HEK293 (cell line): ENCODE measurements around the gene OR52I1.

Experiments used
- CTCF ChIA-PET: fragments of 350-600 bp; formaldehyde crosslinking; extraction: SDS; loops from one replicate; lab custom pipeline; 2021; ENCODE audit warnings: antibody characterized with exemption; lab: Yijun Ruan, JAX
- POLR2A ChIA-PET: fragments of 300-600 bp; formaldehyde crosslinking; extraction: SDS; loops from one replicate; lab custom pipeline; 2020; ENCODE audit warnings: antibody characterized with exemption, inconsistent platforms; lab: Yijun Ruan, JAX
- H3K27ac ChIP-seq: fragments of 200-500 bp; sonication (Bioruptor generic); 2 replicates; pipeline ENCODE4 v1.5.1; 2014; ENCODE audit warnings: low read depth, low read length, control low read depth, inconsistent platforms; ENCODE audit errors: extremely low read depth
- H3K36me3 ChIP-seq, 2 experiments: fragments of 200-500 bp in 1 of 2; sonication (Bioruptor generic) in 1 of 2; 1 replicate in 1 of 2; 2 replicates in 1 of 2; pipeline ENCODE4 v1.5.1; 2014 to 2017; ENCODE audit warnings: inconsistent platforms in 2 of 2, low read length in 2 of 2; ENCODE audit not compliant: control insufficient read depth in 2 of 2, insufficient read depth in 1 of 2
- H3K4me1 ChIP-seq: fragments of 200-500 bp; sonication (Bioruptor generic); 2 replicates; pipeline ENCODE4 v1.5.1; 2014; ENCODE audit warnings: mild to moderate bottlenecking, low read length, inconsistent platforms; ENCODE audit not compliant: control insufficient read depth, insufficient read depth
- H3K4me3 ChIP-seq: 2 replicates; pipeline ENCODE4 v1.5.1; 2011; ENCODE audit warnings: low read depth, mild to moderate bottlenecking, control low read depth, low read length, moderate library complexity
- H3K9me3 ChIP-seq: fragments of 200-500 bp; sonication (Bioruptor generic); 2 replicates; pipeline ENCODE4 v1.5.1; 2014; ENCODE audit warnings: low read depth, low read length, inconsistent platforms; ENCODE audit not compliant: control insufficient read depth, insufficient read depth
- KLF8 ChIP-seq: fragments of 450-650 bp; formaldehyde crosslinking; IDR thresholded peaks from 2 replicates; pipeline ENCODE4 v1.5.1; 2016; ENCODE audit warnings: missing biosample characterization, missing genetic modification characterization
- OSR2 ChIP-seq: fragments of 450-650 bp; formaldehyde crosslinking; IDR thresholded peaks from 2 replicates; pipeline ENCODE4 v1.5.1; 2016; ENCODE audit warnings: missing biosample characterization, missing genetic modification characterization
- SALL2 ChIP-seq: fragments of 450-650 bp; formaldehyde crosslinking; IDR thresholded peaks from 2 replicates; pipeline ENCODE4 v1.5.0; 2017; ENCODE audit warnings: missing biosample characterization, mild to moderate bottlenecking, missing genetic modification characterization, borderline replicate concordance
- SCRT2 ChIP-seq: fragments of 450-650 bp; formaldehyde crosslinking; IDR thresholded peaks from 2 replicates; pipeline ENCODE4 v1.5.1; 2016; ENCODE audit warnings: missing biosample characterization, missing genetic modification characterization
- SP2 ChIP-seq: fragments of 450-650 bp; formaldehyde crosslinking; IDR thresholded peaks from 2 replicates; pipeline ENCODE4 v1.5.1; 2016; ENCODE audit warnings: missing biosample characterization, missing genetic modification characterization
- ZFP37 ChIP-seq: fragments of 450-650 bp; formaldehyde crosslinking; IDR thresholded peaks from 2 replicates; pipeline ENCODE4 v1.5.1; 2016; ENCODE audit warnings: missing biosample characterization, missing genetic modification characterization
- ZFP69B ChIP-seq: fragments of 450-650 bp; formaldehyde crosslinking; IDR thresholded peaks from 2 replicates; pipeline ENCODE4 v1.5.1; 2016; ENCODE audit warnings: missing biosample characterization, missing genetic modification characterization
- ZIC2 ChIP-seq: fragments of 450-650 bp; formaldehyde crosslinking; IDR thresholded peaks from 2 replicates; pipeline ENCODE4 v1.5.1; 2016; ENCODE audit warnings: missing biosample characterization, missing genetic modification characterization
- ZNF114 ChIP-seq: fragments of 450-650 bp; formaldehyde crosslinking; IDR thresholded peaks from 2 replicates; pipeline ENCODE4 v1.5.0; 2017; ENCODE audit warnings: missing biosample characterization, missing genetic modification characterization
- ZNF155 ChIP-seq: fragments of 450-650 bp; formaldehyde crosslinking; IDR thresholded peaks from 2 replicates; pipeline ENCODE4 v1.5.1; 2016; ENCODE audit warnings: missing biosample characterization, missing genetic modification characterization
- ZNF157 ChIP-seq: fragments of 450-650 bp; formaldehyde crosslinking; IDR thresholded peaks from 2 replicates; pipeline ENCODE4 v1.5.1; 2016; ENCODE audit warnings: missing biosample characterization, missing genetic modification characterization
- ZNF221 ChIP-seq: fragments of 450-650 bp; formaldehyde crosslinking; IDR thresholded peaks from 2 replicates; pipeline ENCODE4 v1.5.1; 2017; ENCODE audit warnings: missing biosample characterization, missing genetic modification characterization, borderline replicate concordance
- ZNF302 ChIP-seq: fragments of 450-650 bp; formaldehyde crosslinking; IDR thresholded peaks from 2 replicates; pipeline ENCODE4 v1.5.1; 2016; ENCODE audit warnings: missing biosample characterization, missing genetic modification characterization, low read depth
- ZNF324 ChIP-seq: fragments of 450-650 bp; formaldehyde crosslinking; IDR thresholded peaks from 2 replicates; pipeline ENCODE4 v1.5.1; 2016; ENCODE audit warnings: missing biosample characterization, missing genetic modification characterization
- ZNF366 ChIP-seq: fragments of 450-650 bp; formaldehyde crosslinking; conservative IDR thresholded peaks from 2 replicates; pipeline ENCODE4 v1.5.1; 2016; ENCODE audit warnings: missing biosample characterization, missing genetic modification characterization
- ZNF404 ChIP-seq: fragments of 450-650 bp; formaldehyde crosslinking; IDR thresholded peaks from 2 replicates; pipeline ENCODE4 v1.5.1; 2017; ENCODE audit warnings: missing biosample characterization, missing genetic modification characterization
- ZNF416 ChIP-seq: fragments of 450-650 bp; formaldehyde crosslinking; IDR thresholded peaks from 2 replicates; pipeline ENCODE4 v1.5.1; 2016; ENCODE audit warnings: missing biosample characterization, missing genetic modification characterization
- ZNF560 ChIP-seq: fragments of 450-650 bp; formaldehyde crosslinking; IDR thresholded peaks from 2 replicates; pipeline ENCODE4 v1.5.1; 2017; ENCODE audit warnings: missing biosample characterization, missing genetic modification characterization, borderline replicate concordance
- ZNF585B ChIP-seq: fragments of 450-650 bp; formaldehyde crosslinking; IDR thresholded peaks from 2 replicates; pipeline ENCODE4 v1.5.1; 2016; ENCODE audit warnings: missing biosample characterization, missing genetic modification characterization
- ZNF610 ChIP-seq: fragments of 450-650 bp; formaldehyde crosslinking; IDR thresholded peaks from 2 replicates; pipeline ENCODE4 v1.5.1; 2016; ENCODE audit warnings: missing biosample characterization, missing genetic modification characterization, borderline replicate concordance
- ZSCAN16 ChIP-seq: fragments of 450-650 bp; formaldehyde crosslinking; IDR thresholded peaks from 2 replicates; pipeline ENCODE4 v1.5.1; 2016; ENCODE audit warnings: missing biosample characterization, missing genetic modification characterization
- ZSCAN30 ChIP-seq: fragments of 450-650 bp; IDR thresholded peaks from 2 replicates; pipeline ENCODE4 v1.5.1; 2018; ENCODE audit warnings: missing biosample characterization, mild to moderate bottlenecking, missing genetic modification characterization, moderate library complexity
- ZXDB ChIP-seq: fragments of 450-650 bp; formaldehyde crosslinking; IDR thresholded peaks from 2 replicates; pipeline ENCODE4 v1.5.1; 2016; ENCODE audit warnings: missing biosample characterization, missing genetic modification characterization
- TF ChIP-seq, protein P1 (sequence below): fragments of 450-650 bp; formaldehyde crosslinking; IDR thresholded peaks from 2 replicates; pipeline ENCODE4 v1.5.1; 2016; ENCODE audit warnings: missing biosample characterization, missing genetic modification characterization

OR52I1 gene

DNA sequence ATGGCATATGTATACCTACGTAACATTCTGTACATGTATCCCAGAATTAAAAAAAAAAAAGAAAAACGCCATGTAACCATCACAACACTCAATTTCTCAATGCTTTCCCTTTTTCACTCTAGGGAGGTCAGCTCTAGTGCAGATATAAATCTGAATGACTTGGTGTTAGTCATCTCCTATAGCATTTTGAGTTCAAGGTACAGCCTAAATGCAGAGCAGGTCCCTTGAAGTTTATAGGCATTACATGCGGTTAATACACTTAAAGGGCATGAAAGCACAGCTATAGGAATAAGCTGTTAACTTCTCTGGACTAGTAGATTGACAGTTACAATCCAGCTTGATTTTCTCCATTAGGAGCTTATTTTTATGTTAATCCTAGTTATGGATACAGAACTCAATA is 28.5 kb upstream of the OR52I1 start:
- H3K9me3 ChIP-seq, result no peaks in the 10 kb centered on the region
- TF ChIP-seq ZXDB (no peak), ZFP37 (tag by site-specific recombination) (no peak), ZNF366 (tag by site-specific recombination) (no peak), ZNF404 (tag by site-specific recombination) (no peak), ZNF416 (tag by site-specific recombination) (no peak), ZNF560 (tag by site-specific recombination) (no peak), ZSCAN16 (tag by site-specific recombination) (no peak), KLF8 (tag by site-specific recombination) (no peak), ZNF114 (no peak), ZNF585B (tag by site-specific recombination) (no peak), SP2 (no peak), ZSCAN30 (tag by site-specific recombination) (no peak), ZFP69B (no peak), SALL2 (no peak)
- TF ChIP-seq, all 188 proteins: peak for 0
- Histone ChIP-seq H3K4me3 (no peak overlapping the region), H3K27ac (no peak overlapping the region), H3K4me1 (no peaks in the 10 kb centered on the region), H3K36me3 (no peaks in the 10 kb centered on the region)
- ChIA-PET CTCF (interaction anchor here (0.7 to 2.8 kb wide), 2 partner anchors 378 to 1630 kb away, joined by 5 to 16 read pairs; no protein-coding TSS in a partner anchor), POLR2A (no interaction called here)

DNA sequence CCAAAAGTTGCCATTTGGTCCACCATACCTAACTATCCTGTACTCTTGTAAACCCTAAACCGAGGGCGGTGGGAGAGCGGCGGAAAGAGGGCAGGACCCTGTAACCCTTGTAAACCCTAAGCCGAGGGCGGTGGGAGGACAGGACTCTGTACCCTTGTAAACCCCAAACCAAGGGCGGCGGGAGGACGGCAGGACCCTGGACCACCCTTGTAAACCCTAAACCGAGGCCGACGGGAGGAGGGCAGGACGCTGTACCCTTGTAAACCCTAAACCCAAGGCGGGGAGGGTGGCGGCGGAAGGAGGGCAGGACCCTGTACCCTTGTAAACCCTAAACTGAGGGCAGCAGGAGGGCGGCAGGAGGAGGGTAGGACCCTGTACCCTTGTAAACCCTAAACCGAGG is 24.8 kb upstream of the OR52I1 start:
- no peak overlapping the region for H3K4me3 ChIP-seq
- H3K27ac ChIP-seq, result no peak overlapping the region
- no peaks in the 10 kb centered on the region for H3K4me1 ChIP-seq
- ChIA-PET CTCF (interaction anchor here (0.7 to 0.9 kb wide), 2 partner anchors 76 to 1784 kb away, joined by 3 read pairs; no protein-coding TSS in a partner anchor), POLR2A (no interaction called here)
- no peaks in the 10 kb centered on the region for H3K36me3 ChIP-seq
- no peaks in the 10 kb centered on the region for H3K9me3 ChIP-seq
- TF ChIP-seq ZNF324 (tag by site-specific recombination), result no peak
- no peak for TF ChIP-seq ZNF221 (tag by site-specific recombination)
- no peak for TF ChIP-seq ZNF155 (tag by site-specific recombination)
- no peak for TF ChIP-seq ZNF157 (tag by site-specific recombination)
- no peak for TF ChIP-seq OSR2 (tag by site-specific recombination)

- H3K36me3 ChIP-seq, result no peaks in the 10 kb centered on the region
- H3K9me3 ChIP-seq, result no peaks in the 10 kb centered on the region
- TF ChIP-seq ZIC2 (tag by site-specific recombination) (no peak), SCRT2 (tag by site-specific recombination) (peak; percentile 70)
- no peak overlapping the region for H3K4me3 ChIP-seq
- POLR2A ChIA-PET, result interaction anchor here (1.0 kb wide), 1 partner anchor 32 kb away, joined by 3 read pairs; the partner anchor contains the start of gene TRIM68
- H3K27ac ChIP-seq, result no peak overlapping the region
- no peaks in the 10 kb centered on the region for H3K4me1 ChIP-seq
- CTCF ChIA-PET, result interaction anchor here (0.6 to 0.8 kb wide), 2 partner anchors 395 to 478 kb away, joined by 3 read pairs; no protein-coding TSS in a partner anchor
These were observed 17.0 kb upstream of the OR52I1 start for GRCh38 chr11:4576880-4577279.

DNA sequence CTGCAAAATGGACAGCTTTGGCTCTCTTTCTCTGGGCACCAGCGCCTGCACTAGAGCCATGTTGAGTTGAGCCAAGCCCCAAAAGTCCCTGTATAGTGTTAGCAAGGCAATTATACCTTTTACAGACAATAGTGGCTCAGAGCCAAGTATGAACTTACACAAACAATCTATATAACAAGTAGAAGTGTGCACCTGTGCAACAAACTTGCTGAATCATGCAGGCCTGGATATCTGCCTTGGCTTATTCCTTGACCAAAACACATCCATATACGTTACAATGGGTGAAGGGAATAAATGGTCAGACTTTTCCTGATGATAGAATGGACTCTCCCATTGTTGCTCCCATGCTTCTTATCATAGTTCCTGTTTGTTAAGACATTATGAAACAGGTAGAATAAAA is 16.1 kb upstream of the OR52I1 start:
- POLR2A ChIA-PET, result no interaction called here
- TF ChIP-seq ZNF302 (no peak), ZNF610 (no peak)
- TF ChIP-seq, protein P1, sequence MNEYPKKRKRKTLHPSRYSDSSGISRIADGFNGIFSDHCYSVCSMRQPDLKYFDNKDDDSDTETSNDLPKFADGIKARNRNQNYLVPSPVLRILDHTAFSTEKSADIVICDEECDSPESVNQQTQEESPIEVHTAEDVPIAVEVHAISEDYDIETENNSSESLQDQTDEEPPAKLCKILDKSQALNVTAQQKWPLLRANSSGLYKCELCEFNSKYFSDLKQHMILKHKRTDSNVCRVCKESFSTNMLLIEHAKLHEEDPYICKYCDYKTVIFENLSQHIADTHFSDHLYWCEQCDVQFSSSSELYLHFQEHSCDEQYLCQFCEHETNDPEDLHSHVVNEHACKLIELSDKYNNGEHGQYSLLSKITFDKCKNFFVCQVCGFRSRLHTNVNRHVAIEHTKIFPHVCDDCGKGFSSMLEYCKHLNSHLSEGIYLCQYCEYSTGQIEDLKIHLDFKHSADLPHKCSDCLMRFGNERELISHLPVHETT (tag by site-specific recombination), result no peak
- no peak overlapping the region for H3K27ac ChIP-seq
- no peaks in the 10 kb centered on the region for H3K9me3 ChIP-seq
- H3K4me3 ChIP-seq, result no peak overlapping the region
- CTCF ChIA-PET, result interaction anchor here (0.8 to 1.8 kb wide), 2 partner anchors 390 to 396 kb away, joined by 3 to 8 read pairs; no protein-coding TSS in a partner anchor
- H3K36me3 ChIP-seq, result no peaks in the 10 kb centered on the region
- H3K4me1 ChIP-seq, result no peaks in the 10 kb centered on the region
